ENCODE data around the gene RAD51B.

DNA sequence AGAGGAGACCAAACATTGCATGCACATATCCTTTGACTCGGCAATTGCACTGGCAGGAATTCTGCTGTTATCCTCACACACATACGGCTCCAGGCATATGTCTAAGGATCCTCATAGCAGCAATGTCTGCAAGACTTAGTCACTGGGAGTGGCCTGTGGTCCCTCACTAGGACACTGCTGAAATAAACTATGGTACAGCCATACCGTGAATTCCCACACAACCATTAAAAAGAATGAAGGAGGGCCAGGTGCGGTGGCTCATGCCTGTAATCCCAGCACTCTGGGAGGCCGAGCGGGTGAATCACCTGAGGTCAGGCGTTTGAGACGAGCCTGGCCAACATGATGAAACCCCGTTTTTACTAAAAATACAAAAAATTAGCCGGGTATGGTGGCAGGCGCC, 868.2 kb downstream of the RAD51B start:
- TF ChIP-seq, protein P1, sequence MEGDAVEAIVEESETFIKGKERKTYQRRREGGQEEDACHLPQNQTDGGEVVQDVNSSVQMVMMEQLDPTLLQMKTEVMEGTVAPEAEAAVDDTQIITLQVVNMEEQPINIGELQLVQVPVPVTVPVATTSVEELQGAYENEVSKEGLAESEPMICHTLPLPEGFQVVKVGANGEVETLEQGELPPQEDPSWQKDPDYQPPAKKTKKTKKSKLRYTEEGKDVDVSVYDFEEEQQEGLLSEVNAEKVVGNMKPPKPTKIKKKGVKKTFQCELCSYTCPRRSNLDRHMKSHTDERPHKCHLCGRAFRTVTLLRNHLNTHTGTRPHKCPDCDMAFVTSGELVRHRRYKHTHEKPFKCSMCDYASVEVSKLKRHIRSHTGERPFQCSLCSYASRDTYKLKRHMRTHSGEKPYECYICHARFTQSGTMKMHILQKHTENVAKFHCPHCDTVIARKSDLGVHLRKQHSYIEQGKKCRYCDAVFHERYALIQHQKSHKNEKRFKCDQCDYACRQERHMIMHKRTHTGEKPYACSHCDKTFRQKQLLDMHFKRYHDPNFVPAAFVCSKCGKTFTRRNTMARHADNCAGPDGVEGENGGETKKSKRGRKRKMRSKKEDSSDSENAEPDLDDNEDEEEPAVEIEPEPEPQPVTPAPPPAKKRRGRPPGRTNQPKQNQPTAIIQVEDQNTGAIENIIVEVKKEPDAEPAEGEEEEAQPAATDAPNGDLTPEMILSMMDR (IDR thresholded peaks at IDR 0.05): no peak
- TF ChIP-seq POLR2A (IDR thresholded peaks at IDR 0.05): no peak

Measured in vagina (tissue), 2 donors.